NCI-H510A (cell line): ENCODE data around the gene NEU4.
"Not testable (repeated sequence)": the region's sequence is repeated elsewhere in the genome, so short reads cannot be mapped to it uniquely, and the experiment has no call there.

ENCODE experiments used
- DNase-seq: peaks from one replicate; lab custom pipeline; 2025; lab: John Stamatoyannopoulos, UW

NEU4 gene

DNA sequence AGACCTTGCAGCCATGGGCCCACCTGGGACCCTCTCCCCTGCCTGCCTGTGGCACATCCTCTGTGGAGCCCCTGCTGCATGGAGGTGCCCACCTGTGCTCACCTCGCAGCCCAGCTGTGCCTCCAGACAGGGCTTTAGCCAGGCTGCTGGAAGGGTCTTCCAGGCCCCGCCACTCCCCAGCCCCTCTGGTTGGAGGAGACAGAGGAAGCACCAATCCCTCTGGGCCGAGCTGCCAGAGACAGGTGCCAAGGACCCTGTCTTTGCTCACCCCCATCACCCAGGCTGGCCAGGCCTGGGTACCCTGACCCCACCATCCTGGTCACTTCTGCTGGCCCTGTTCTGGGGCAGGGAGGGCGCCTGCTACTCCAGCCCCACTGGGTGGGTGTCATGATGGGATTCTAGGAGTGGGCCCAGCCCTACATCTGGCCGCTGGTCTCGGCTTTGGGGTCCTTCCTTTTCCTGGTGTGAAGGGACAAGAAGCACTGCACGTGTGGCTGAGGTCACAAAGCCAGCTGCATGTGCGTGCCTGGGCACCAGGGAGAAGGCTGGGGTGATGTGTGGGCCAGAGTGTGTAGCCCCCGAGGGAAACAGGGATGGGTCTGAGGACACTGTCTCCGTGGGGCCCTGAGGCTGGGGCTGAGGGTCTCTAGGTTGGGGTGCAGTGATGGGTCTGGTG, 9.3 kb upstream of the NEU4 start:
- no peak for DNase-seq

DNA sequence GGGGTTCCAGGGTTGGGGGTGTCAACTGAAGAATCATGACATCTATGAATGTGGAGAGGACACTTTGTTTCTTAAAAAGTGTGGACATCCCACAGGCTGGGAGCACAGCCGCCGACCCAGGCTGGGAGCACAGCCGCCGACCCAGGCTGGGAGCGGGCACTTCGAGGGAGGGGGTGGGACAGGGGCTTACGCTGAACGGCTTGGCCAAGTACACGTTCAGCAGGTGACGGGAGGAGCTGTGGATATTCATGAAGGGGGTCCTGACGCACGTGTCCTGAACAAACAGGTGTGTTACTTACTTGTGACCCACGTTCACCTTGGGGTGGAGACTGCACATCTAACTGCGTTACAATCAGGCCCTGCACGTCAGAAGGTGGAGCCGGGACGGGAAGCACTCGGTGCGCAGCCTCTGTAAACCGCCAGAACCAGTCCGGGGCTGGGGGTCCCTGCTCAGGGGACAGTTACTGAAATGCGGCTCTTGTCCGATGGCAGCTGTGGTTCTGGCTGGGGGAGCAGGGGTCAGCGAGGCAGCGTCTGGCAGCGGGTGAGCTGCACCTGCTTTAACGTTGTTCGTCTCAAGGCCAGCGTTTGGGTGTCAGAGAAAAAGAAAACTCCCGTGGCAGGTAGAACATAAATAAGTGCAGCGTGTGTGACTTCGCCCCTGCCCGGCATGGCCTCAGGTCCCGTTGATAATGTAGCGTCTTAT, 8.6 kb upstream of the NEU4 start:
- DNase-seq, result not testable (repeated sequence)

DNA sequence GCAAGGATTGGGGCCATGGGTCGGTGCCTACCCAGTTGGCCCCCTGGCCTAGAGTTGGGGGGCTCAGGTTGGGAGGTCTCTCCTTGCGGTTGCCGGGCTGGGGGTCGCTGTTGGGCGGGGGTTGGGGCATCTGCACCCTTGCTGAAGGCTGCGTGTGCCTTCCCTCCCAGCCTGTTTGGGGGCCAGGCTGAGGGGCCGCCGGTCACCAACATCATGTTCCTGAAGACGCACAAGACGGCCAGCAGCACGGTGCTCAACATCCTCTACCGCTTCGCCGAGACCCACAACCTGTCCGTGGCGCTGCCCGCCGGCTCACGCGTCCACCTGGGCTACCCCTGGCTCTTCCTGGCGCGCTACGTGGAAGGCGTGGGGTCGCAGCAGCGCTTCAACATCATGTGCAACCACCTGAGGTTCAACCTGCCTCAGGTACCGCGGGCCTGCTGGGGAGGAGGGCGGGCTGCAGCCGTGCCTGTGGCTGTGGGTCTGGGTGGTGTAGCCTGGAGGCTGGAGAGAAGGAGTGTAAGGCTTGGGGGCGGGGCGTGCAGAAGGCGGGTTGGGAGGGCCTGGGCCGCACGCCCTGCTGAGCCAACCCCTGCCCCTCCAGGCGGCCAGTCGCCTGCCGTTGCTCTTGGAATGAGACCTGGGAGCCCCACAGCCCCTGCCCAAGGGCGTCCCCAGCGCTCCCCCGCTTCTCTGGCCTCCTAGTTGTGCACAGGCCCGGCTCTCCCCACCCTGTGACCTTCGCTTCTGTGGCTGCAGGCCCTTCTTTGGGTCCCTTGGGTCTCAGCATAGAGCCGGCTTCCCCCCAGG, 7.2 kb upstream of the NEU4 start:
- DNase-seq, result no peak

DNA sequence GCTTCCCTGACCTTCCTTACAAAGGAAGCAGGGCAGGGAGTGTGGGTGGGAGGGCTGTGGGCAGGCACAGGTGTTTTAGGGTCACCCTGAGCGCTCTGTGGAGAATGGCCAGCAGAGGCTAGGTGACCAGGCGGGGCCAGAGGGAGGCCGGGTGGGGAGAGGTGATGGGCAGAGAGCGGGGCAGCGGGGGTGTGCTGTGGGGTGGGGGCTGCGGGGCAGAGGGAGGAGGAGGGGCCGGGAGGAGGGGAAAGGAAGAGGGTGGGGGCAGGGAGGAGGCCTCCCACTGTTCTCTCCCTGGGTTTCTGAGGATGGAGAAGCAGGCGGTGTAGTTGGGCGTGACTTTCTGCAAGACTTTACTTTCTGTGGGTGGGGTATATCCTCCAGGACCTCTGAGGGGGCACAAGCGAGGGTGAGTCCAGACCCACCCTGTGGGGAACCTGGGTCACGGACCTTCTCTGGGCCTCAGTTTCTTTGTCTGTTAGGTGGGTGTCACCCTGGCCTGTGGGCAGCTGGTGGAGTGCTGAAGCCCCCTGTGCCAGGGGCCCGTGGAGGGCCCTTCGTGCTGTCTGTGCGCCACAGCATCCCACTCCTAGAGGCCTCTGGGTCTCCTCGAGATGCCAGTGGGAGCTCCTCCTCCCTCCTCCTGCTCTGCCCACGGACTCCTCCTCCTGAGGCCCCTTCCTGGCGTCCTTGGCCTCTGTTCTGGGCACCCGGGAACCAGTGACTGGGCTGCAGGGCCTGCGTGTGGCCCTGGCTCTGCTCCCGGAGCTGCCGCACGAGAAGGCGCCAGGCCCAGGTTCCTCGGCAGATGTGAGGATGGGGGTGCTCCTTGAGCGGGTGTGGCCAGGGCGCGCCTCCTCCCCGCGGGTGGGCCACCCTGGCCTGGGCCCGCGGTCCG, 6.3 kb upstream of the NEU4 start:
- no peak for DNase-seq

DNA sequence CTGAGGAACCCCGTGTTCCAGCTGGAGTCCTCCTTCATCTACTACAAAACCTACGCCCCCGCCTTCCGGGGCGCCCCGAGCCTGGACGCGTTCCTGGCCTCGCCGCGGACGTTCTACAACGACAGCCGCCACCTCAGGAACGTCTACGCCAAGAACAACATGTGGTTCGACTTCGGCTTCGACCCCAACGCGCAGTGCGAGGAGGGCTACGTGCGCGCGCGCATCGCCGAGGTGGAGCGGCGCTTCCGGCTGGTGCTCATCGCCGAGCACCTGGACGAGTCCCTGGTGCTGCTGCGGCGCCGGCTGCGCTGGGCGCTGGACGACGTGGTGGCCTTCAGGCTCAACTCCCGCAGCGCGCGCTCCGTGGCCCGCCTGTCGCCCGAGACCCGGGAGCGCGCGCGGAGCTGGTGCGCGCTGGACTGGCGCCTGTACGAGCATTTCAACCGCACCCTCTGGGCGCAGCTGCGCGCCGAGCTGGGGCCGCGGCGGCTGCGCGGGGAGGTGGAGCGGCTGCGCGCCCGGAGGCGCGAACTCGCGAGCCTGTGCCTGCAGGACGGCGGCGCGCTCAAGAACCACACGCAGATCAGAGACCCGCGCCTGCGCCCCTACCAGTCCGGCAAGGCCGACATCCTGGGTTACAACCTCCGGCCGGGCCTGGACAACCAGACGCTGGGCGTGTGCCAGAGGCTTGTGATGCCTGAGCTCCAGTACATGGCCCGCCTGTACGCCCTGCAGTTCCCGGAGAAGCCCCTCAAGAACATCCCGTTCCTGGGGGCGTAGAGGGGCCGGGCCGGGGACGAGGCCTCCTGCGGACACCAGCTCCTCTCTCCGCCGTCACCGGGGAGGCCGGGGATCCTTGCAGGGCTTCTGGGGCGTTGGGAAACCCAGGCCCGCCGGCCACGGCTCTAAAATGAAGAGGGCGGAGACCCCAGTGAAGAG, 5.3 kb upstream of the NEU4 start:
- DNase-seq, result peak; percentile 59

DNA sequence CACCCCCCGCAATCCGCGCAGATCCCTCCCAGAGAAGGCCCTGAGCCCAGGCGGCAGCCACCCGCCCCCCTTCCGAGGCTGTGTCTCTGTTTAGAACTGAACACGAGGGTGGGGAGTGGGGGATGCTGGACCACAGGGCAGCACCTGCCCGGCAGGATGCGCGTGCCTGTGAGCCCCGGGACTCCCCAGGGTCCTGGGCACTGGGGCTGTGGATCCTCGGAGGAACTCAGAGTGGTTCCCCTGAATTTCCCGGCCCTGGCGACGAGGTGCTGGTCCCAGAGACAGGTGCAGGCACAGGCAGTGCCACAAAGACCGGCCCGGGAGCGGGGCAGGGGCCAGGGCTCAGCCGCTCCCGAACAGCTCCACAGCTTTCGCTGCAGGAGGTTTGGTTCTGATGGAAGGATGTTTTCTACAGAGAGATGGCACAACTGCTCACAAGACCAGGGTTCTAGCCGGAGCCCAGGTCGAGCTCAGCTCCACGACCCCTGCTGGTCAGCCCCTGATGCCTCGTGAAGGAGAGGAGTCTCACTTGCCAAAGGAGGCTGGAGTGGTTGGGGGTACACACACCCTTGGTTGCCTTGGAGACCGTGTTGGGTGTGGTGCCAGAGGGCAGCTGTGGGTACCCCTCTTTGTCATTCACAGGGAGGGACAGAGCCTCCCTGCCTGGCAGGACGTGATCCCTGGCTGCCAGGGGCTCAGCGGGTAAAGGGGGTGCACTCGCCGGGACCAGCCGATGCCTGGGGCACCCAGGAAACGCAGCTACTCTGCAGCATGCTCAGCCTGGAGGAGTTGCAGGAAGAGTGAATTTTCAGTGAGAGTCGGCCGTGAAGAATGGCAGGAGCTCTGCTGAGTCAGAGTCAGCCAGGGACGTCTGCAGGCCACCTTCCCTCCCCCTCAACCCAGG, 4.4 kb upstream of the NEU4 start:
- no peak for DNase-seq

DNA sequence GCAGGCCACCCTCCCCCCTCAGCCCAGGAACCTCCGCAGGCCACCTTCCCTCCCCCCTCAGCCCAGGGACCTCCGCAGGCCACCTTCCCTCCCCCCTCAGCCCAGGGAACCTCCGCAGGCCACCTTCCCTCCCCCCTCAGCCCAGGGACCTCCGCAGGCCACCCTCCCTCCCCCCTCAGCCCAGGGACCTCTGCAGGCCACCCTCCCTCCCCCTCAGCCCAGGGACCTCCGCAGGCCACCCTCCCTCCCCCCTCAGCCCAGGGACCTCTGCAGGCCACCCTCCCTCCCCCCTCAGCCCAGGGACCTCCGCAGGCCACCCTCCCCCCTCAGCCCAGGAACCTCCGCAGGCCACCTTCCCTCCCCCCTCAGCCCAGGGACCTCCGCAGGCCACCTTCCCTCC, 2.8 kb upstream of the NEU4 start:
- not testable (repeated sequence) for DNase-seq

DNA sequence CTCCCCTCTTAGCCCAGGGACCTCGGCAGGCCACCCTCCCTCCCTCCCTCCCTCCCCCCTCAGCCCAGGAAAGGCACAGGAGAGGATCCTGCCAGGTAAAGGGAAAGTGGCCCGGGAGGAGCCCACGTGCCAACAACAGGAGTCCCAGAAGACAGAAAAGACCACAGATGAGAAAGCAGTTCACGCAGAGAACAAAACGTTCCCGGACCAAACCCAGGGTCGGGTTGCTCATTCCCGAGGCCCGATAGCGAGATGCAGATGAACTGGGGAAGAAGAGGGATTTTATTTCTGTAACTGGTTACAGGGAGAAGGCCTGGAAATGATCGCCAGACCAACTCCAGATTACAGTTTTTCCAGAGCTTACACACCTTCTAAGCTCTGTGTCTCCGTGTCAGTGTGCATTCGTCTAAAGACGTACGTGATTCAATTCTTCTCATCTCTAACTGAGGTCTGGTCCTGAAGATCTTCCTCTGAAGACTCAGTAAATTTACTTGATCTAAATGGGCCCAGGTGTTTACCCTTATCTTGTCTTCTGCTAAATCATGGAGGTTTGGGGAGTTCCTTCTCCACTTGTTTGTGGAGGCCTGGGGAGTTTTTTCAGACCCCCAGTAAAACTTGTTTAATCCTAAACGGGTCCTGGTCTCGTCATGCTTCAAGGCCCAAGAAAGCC, 807 bp upstream of the NEU4 start:
- DNase-seq, result no peak

DNA sequence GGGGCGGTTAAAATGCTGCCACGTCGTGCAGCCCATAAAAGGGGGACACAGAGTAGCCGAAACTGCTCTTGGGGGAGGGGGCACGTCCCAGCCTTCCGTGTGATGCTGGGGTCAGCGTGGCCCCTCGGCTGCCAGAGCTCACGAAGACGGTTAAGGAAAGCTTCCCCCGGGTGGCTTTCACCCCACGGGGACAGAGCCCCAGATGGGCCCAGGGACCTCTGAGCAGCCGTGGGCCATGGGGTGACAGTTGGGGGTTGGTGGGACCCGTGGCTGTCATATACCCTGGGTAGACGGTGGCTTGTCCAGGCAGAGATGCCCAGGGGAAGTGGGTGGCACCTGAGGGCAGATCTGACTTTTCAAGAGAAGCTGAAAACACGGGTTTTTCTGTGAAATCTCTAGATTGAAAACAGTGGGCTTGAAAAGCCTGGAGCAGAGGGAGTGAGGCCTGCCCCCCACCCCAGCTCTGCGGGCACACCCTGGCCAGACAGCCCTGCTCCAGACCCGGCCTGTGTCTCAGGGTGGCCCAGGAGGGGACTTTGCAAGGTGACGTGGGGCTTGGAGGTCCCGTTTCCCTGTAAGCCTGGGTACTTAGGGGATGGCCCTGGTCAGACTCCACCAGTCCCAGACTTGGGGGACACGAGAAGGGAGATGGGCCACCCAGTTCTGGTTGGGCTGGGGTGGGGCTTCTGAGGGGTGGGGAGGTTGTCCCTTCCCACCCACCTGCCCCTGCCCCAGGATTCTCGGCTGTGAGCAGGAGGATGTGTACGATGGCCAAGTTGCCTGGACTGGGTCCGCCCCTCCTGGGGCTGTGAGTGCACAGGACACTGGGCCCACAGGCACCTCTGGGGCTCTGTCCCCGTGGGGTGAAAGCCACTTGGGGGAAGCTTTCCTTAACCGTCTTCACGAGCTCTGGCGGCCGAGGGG, 652 bp downstream of the NEU4 start:
- DNase-seq, result no peak

DNA sequence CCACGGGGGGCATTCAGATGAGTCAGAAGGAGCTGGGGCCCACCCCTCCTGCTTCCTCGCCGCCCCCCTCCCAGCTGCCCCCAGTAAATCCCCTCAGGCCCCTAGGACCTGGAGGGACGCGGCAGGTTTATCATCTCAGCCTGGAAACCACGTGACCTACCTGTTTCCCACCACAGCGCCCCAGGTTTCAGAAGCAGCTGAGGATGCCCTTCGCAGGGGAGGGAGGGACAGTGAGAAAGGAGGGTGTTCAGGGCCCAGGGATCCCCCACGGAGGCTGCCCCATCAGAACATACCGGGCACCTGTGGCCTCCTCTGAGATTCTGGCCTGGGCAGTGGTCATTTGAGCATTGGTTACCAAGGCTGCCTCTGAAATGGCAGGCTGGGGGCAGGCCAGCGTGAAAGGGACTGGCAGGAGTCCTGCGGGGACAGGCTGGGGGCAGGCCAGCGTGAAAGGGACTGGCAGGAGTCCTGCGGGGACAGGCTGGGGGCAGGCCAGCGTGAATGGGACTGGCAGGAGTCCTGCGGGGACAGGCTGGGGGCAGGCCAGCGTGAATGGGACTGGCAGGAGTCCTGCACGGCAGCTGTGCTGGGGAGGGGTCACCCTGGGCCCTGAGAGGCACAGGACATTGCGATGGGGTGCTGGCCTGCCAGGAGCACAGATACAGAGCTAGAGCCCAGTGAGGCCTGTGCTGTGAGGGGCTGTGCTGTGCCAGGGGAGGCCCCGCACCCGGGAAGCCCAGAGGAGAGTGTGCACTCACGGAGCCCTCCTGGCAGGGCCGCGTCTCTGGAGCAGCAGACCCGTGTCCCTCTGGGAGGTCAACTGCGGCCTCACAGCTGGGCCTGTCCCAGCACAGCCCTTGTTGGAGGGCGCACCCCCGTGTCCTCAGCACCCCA, 1.6 kb downstream of the NEU4 start:
- DNase-seq, result no peak

DNA sequence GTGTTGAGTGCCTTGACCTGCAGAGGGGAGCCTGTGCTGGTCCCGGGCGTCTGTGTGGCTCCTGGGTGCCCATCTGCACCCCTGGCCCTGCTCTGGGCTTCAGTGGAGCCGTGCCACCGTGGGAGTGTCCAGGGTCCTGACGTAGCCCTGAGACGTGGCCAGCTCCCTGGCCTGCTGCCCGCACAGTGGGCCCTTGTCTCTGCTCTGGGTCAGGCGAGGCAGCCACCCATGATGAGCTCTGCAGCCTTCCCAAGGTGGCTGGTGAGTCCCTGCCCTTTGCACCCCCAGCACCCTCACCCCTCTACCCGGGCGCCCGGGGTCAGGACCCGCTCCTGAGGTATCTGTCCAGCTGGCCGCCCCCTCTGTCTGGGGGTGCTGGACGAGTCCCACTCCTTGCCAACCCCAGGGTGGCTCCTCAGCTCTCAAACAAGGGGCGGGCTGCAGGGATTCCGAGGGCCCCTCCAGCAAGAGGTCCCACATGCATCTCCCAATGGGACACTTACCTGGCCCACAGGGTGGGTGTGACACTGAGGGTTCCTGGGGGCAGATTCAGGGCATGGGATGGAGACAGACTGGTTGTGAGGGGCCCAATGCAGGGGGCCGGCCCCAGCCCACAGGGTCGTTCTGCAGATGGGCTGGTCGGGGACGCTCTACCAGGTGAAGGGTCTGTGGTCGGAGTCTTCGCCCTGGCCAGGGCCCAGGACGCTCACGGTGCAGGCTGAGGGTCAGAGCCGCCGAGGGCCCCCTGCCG, 2.4 kb downstream of the NEU4 start:
- no peak for DNase-seq

DNA sequence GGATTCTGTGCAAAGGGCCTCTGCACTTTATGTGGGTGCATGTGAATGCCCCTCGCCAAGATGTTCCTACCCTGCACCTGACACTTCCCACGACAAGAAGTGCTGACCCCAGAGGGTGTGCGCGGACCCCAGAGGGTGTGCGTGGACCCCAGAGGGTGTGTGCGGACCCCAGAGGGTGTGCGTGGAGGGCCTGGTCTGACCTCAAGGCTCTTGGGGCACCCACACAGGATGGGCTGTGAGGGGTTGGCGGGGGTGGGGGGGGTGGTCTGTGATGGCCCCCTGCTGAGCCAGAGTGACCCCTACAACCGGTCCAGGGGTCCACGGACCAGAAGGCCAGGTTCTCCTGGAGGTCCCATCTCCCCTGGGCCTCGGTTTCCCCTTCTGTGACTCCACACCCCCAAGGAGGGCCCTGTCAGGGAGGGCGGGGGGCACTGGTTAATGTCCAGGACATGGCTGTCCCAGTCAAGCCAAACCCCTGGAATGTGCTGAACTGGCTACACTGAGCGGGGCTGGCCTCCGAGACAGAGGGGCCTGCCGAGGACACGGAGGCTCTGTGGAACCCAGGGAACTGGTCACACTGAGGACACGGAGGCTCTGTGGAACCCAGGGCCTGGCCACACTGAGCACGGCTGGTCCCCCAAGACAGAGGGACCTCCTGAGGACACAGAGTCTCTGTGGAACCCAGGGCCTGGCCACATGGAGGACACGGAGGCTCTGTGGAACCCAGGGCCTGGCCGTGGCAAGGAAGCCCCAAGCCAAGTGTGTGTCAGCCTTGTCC, 3.1 kb downstream of the NEU4 start:
- no peak for DNase-seq

DNA sequence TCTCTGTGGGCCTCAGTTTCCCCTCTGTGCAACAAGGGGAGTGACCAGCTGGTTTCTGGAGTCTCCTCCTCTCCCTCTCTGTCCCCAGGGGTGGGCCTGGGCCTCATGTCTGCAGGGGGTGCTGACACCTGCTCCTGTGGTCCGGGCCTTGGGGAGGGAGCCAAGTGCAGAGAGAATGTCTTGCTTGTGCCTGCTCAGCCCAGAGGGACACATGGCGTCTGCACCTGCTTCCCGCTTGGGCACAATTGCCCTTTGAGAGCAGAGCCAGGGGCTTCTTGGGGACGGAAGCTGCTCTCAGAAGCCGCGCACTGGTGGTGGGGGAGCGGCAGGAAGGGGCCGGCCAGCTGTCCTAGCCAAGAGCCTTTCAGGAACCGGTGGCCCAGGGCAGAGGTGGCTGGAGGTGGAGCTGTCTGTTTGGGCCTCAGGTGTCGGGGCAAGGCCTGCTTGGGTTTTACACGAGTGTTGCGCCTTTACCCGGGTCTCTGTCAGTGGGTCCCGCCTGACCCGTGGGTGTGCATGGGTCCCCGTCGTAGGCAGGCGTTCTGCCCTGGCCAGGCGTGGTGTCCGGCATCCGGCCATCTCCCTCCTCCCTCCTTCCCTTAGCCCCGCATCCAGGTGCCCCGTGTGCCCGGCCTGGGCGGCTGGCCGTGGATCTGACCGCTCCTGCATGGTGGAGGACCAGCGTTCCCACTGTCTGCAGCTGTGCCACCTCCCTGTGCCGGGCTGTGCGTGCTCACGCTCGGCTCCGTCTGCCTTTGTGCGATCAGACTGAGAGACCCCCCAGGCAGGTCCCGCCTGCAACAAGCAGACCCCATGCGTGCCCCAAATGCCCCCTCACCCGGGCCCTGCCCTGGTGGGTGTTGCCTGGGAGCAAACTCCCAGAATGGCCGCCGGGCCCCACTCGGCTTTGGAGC, 4.0 kb downstream of the NEU4 start:
- DNase-seq, result no peak

DNA sequence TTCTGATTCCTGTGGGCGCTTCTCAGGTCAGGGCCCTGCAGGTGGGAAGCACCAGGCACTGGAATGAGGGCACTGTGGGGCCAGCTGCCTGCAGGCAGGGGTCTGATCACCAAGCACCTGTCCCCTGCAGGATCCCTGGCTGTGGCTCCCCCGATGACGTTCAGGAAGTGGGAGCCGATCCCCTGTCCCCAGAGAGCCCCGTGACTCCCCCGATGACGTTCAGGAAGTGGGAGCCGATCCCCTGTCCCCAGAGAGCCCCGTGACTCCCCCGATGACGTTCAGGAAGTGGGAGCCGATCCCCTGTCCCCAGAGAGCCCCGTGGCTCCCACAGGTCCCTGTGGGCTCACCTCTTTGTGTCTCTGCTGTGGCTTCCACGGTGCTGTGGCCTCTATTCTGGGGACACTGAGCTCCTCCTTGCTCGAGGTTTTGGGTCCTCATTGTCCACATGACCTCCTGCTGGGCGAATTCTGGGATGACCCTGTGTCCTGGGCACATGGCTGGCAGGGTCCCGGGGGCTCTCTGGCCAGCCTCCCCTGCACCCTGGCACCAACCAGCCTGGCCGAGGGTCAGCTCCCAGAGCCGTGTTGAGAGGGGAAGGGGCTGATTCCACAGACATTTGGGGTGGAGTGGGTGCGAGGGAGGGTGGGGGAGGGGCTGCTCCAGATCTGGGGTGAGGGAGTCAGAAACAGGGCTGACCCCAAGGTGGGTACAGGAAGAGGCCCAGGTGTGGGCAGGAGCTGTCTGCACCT, 4.8 kb downstream of the NEU4 start:
- no peak for DNase-seq
